ENCODE measurements around the gene R3HDM2. TPM values are rescaled to one million over a fixed set of nuclear protein-coding genes. Genes with fewer than 3 reads are reported as not detected.

The R3HDM2 gene
- polyA plus RNA-seq, 1 donor from 2014 or later = 11.1 TPM

DNA sequence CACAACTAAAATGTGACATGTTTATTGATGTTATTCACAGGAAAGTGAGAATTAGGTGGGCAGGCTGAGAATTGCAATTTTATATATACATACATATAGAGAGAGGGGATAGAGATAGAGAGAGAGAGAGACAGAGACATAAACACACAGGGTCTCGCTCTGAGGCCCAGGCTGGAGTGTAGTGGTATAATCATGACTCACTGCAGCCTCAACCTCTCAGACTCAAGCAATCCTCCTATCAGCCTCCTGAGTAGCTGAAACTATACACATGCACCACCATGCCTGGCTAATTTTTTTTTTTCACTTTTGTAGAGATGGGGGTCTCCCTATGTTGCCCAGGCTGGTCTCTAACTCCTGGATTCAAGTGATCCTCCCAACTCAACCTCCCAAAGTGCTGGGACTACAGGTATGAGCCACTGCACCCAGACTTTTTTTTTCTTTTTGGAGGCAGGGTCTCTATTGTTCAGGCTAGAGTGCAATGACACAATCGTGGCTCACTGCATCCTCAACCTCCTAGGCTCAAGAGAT, 49.1 kb downstream of the R3HDM2 start:
- no peaks in the 10 kb centered on the region for H3K9me2 ChIP-seq (ENCODE audit: insufficient read depth, low read length)
- H3K9ac ChIP-seq (ENCODE audit: low read length) = no peak overlapping the region
- H3K79me2 ChIP-seq (replicated peaks; ENCODE audit: insufficient read depth, low read length) = no peaks in the 10 kb centered on the region
- no peak overlapping the region for H3K4me3 ChIP-seq (ENCODE audit: low read length)
- H3K4me2 ChIP-seq (ENCODE audit: low read length) = no peak overlapping the region
- no peak overlapping the region for H2AFZ ChIP-seq (ENCODE audit: low read depth, low read length)
- no peaks in the 10 kb centered on the region for H3K27me3 ChIP-seq (ENCODE audit: insufficient read depth, low read depth, low read length)
- no peaks in the 10 kb centered on the region for H3F3A ChIP-seq (ENCODE audit: insufficient read depth, low read length, poor library complexity, severe bottlenecking)
- TF ChIP-seq, protein P1, sequence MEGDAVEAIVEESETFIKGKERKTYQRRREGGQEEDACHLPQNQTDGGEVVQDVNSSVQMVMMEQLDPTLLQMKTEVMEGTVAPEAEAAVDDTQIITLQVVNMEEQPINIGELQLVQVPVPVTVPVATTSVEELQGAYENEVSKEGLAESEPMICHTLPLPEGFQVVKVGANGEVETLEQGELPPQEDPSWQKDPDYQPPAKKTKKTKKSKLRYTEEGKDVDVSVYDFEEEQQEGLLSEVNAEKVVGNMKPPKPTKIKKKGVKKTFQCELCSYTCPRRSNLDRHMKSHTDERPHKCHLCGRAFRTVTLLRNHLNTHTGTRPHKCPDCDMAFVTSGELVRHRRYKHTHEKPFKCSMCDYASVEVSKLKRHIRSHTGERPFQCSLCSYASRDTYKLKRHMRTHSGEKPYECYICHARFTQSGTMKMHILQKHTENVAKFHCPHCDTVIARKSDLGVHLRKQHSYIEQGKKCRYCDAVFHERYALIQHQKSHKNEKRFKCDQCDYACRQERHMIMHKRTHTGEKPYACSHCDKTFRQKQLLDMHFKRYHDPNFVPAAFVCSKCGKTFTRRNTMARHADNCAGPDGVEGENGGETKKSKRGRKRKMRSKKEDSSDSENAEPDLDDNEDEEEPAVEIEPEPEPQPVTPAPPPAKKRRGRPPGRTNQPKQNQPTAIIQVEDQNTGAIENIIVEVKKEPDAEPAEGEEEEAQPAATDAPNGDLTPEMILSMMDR (IDR thresholded peaks at IDR 0.05; ENCODE audit: poor library complexity, severe bottlenecking) = no peak
- no peak for TF ChIP-seq EZH2 (IDR thresholded peaks at IDR 0.05; ENCODE audit: borderline replicate concordance, insufficient read depth, low read length, poor library complexity, severe bottlenecking)
- no peak for TF ChIP-seq RAD21 (conservative IDR thresholded peaks at IDR 0.05)
- TF ChIP-seq MXI1 (conservative IDR thresholded peaks at IDR 0.05; ENCODE audit: poor library complexity, severe bottlenecking) = no peak
- no peak for TF ChIP-seq EP300 (conservative IDR thresholded peaks at IDR 0.05; ENCODE audit: poor library complexity, severe bottlenecking)
- TF ChIP-seq TAF1 (IDR thresholded peaks at IDR 0.05; ENCODE audit: low read depth) = no peak
- no peak for TF ChIP-seq POLR2AphosphoS5 (IDR thresholded peaks at IDR 0.05)
- TF ChIP-seq SMC3 (conservative IDR thresholded peaks at IDR 0.05; ENCODE audit: poor library complexity) = no peak
- TF ChIP-seq, protein P2, sequence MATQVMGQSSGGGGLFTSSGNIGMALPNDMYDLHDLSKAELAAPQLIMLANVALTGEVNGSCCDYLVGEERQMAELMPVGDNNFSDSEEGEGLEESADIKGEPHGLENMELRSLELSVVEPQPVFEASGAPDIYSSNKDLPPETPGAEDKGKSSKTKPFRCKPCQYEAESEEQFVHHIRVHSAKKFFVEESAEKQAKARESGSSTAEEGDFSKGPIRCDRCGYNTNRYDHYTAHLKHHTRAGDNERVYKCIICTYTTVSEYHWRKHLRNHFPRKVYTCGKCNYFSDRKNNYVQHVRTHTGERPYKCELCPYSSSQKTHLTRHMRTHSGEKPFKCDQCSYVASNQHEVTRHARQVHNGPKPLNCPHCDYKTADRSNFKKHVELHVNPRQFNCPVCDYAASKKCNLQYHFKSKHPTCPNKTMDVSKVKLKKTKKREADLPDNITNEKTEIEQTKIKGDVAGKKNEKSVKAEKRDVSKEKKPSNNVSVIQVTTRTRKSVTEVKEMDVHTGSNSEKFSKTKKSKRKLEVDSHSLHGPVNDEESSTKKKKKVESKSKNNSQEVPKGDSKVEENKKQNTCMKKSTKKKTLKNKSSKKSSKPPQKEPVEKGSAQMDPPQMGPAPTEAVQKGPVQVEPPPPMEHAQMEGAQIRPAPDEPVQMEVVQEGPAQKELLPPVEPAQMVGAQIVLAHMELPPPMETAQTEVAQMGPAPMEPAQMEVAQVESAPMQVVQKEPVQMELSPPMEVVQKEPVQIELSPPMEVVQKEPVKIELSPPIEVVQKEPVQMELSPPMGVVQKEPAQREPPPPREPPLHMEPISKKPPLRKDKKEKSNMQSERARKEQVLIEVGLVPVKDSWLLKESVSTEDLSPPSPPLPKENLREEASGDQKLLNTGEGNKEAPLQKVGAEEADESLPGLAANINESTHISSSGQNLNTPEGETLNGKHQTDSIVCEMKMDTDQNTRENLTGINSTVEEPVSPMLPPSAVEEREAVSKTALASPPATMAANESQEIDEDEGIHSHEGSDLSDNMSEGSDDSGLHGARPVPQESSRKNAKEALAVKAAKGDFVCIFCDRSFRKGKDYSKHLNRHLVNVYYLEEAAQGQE (IDR thresholded peaks at IDR 0.05; ENCODE audit: borderline replicate concordance) = no peak
- H3K27ac ChIP-seq (ENCODE audit: low read length) = no peak overlapping the region
- no peaks in the 10 kb centered on the region for H3K36me3 ChIP-seq (ENCODE audit: insufficient read depth, low read length)
- no peaks in the 10 kb centered on the region for H4K20me1 ChIP-seq (ENCODE audit: insufficient read depth)
- no peaks in the 10 kb centered on the region for H3K9me3 ChIP-seq (ENCODE audit: low read length)

DNA sequence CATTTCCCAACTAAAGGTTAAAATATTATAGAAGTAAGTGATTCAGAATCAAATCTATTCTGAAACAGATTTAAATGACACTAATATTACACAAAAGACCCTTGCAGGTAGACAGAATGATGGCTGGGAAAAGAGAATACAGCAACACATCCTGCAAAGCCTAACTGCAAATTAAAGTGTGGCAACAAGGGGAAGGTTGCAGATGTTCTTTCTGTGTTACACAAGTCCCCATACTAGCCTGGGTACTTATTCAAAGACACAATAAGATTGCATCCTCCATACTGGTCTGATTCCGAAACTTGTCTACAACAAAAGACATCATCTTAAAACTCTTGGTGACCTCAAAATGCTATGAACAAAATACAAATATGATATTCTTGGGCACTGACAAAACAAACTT, 50.5 kb downstream of the R3HDM2 start:
- no peak overlapping the region for H3K9ac ChIP-seq (ENCODE audit: low read length)
- no peaks in the 10 kb centered on the region for H4K20me1 ChIP-seq (ENCODE audit: insufficient read depth)
- no peaks in the 10 kb centered on the region for H3F3A ChIP-seq (ENCODE audit: insufficient read depth, low read length, poor library complexity, severe bottlenecking)
- no peak overlapping the region for H3K27ac ChIP-seq (ENCODE audit: low read length)
- H3K4me3 ChIP-seq (ENCODE audit: low read length) = no peak overlapping the region
- H3K4me2 ChIP-seq (ENCODE audit: low read length) = no peak overlapping the region
- no peaks in the 10 kb centered on the region for H3K79me2 ChIP-seq (replicated peaks; ENCODE audit: insufficient read depth, low read length)
- no peaks in the 10 kb centered on the region for H3K9me2 ChIP-seq (ENCODE audit: insufficient read depth, low read length)
- TF ChIP-seq TAF1 (IDR thresholded peaks at IDR 0.05; ENCODE audit: low read depth) (no peak), MXI1 (conservative IDR thresholded peaks at IDR 0.05; ENCODE audit: poor library complexity, severe bottlenecking) (no peak), EP300 (conservative IDR thresholded peaks at IDR 0.05; ENCODE audit: poor library complexity, severe bottlenecking) (no peak), SMC3 (conservative IDR thresholded peaks at IDR 0.05; ENCODE audit: poor library complexity) (no peak), POLR2AphosphoS5 (IDR thresholded peaks at IDR 0.05) (no peak), RAD21 (conservative IDR thresholded peaks at IDR 0.05) (no peak), EZH2 (IDR thresholded peaks at IDR 0.05; ENCODE audit: borderline replicate concordance, insufficient read depth, low read length, poor library complexity, severe bottlenecking) (no peak)
- TF ChIP-seq, protein P2 (IDR thresholded peaks at IDR 0.05; ENCODE audit: borderline replicate concordance) = no peak
- TF ChIP-seq, protein P1 (IDR thresholded peaks at IDR 0.05; ENCODE audit: poor library complexity, severe bottlenecking) = no peak
- H2AFZ ChIP-seq (ENCODE audit: low read depth, low read length) = no peak overlapping the region
- H3K36me3 ChIP-seq (ENCODE audit: insufficient read depth, low read length) = no peaks in the 10 kb centered on the region
- H3K27me3 ChIP-seq (ENCODE audit: insufficient read depth, low read depth, low read length) = no peaks in the 10 kb centered on the region
- no peaks in the 10 kb centered on the region for H3K9me3 ChIP-seq (ENCODE audit: low read length)

Measured in neural cell (in vitro differentiated cells).